ENCODE results near the gene ERCC6L. TPM values are rescaled to one million over a fixed set of nuclear protein-coding genes. Genes with fewer than 3 reads are reported as not detected.

The ERCC6L gene, protein sequence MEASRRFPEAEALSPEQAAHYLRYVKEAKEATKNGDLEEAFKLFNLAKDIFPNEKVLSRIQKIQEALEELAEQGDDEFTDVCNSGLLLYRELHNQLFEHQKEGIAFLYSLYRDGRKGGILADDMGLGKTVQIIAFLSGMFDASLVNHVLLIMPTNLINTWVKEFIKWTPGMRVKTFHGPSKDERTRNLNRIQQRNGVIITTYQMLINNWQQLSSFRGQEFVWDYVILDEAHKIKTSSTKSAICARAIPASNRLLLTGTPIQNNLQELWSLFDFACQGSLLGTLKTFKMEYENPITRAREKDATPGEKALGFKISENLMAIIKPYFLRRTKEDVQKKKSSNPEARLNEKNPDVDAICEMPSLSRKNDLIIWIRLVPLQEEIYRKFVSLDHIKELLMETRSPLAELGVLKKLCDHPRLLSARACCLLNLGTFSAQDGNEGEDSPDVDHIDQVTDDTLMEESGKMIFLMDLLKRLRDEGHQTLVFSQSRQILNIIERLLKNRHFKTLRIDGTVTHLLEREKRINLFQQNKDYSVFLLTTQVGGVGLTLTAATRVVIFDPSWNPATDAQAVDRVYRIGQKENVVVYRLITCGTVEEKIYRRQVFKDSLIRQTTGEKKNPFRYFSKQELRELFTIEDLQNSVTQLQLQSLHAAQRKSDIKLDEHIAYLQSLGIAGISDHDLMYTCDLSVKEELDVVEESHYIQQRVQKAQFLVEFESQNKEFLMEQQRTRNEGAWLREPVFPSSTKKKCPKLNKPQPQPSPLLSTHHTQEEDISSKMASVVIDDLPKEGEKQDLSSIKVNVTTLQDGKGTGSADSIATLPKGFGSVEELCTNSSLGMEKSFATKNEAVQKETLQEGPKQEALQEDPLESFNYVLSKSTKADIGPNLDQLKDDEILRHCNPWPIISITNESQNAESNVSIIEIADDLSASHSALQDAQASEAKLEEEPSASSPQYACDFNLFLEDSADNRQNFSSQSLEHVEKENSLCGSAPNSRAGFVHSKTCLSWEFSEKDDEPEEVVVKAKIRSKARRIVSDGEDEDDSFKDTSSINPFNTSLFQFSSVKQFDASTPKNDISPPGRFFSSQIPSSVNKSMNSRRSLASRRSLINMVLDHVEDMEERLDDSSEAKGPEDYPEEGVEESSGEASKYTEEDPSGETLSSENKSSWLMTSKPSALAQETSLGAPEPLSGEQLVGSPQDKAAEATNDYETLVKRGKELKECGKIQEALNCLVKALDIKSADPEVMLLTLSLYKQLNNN
- 13.0 and 14.6 TPM in 2 replicates for total RNA-seq (2014; rRNA removed)
- percentile 63 among the genes with signal in this experiment for Bru-seq, nascent RNA
- BruChase-seq, experiment 1, labeled RNA remaining after a 6-hour chase = percentile 68 among the genes with signal in this experiment
- BruChase-seq, experiment 2, labeled RNA remaining after a 2-hour chase = percentile 40 among the genes with signal in this experiment
- long read RNA-seq, full-length matches to known transcripts = 4 of 7 reads
- long read RNA-seq, partial matches to known transcripts = 0 of 7 reads
- long read RNA-seq, other reads (novel, unspliced or antisense) = 3 of 7 reads

GRCh38 chrX:72238721-72239475 is at the start of gene ERCC6L:
TSS of gene ERCC6L (minus strand) at chrX:72239027. CDS start at chrX:72238911, 116 bp downstream.
- H3K4me3 ChIP-seq (ENCODE audit: low read length) = peak within 1 kb of the TSS; percentile 95
- peak within 1 kb of the TSS; percentile 86 for H3K9ac ChIP-seq (ENCODE audit: low read length)
- H4K20me1 ChIP-seq (ENCODE audit: low read length) = no peaks in the 10 kb centered on the region
- H3K4me1 ChIP-seq (ENCODE audit: insufficient read depth, low read length) = peaks cover 35% of the 10 kb centered on the region
- peaks cover 38% of the 10 kb centered on the region for H3K79me2 ChIP-seq (ENCODE audit: low read length)
- peak within 1 kb of the TSS; percentile 83 for H2AFZ ChIP-seq (ENCODE audit: low read length)
- H3F3A ChIP-seq (ENCODE audit: low read length, unreplicated experiment) = no peaks in the 10 kb centered on the region
- ChIA-PET CTCF (interaction anchor here (0.5 kb wide), 1 partner anchor 172 kb away, joined by 6 read pairs; no protein-coding TSS in a partner anchor), POLR2A (ENCODE audit: unreplicated experiment) (interaction anchor here (0.6 to 1.0 kb wide), 3 partner anchors 37 to 209 kb away, joined by 3 to 4 read pairs (median 3); partner anchors contain the start of gene PIN4)
- ATAC-seq (peak; percentile 89), DNase-seq (peak; percentile 92)
- BruUV-seq (replicated peaks) = no TSS peak
- no peaks in the 10 kb centered on the region for H3K27me3 ChIP-seq (ENCODE audit: low read length)
- TF ChIP-seq EZH2phosphoT487 (IDR thresholded peaks at IDR 0.05; ENCODE audit: borderline replicate concordance, low read length) (no peak), EZH2 (IDR thresholded peaks at IDR 0.05; ENCODE audit: low read length, unreplicated experiment) (no peak)
- TF ChIP-seq, protein P1, sequence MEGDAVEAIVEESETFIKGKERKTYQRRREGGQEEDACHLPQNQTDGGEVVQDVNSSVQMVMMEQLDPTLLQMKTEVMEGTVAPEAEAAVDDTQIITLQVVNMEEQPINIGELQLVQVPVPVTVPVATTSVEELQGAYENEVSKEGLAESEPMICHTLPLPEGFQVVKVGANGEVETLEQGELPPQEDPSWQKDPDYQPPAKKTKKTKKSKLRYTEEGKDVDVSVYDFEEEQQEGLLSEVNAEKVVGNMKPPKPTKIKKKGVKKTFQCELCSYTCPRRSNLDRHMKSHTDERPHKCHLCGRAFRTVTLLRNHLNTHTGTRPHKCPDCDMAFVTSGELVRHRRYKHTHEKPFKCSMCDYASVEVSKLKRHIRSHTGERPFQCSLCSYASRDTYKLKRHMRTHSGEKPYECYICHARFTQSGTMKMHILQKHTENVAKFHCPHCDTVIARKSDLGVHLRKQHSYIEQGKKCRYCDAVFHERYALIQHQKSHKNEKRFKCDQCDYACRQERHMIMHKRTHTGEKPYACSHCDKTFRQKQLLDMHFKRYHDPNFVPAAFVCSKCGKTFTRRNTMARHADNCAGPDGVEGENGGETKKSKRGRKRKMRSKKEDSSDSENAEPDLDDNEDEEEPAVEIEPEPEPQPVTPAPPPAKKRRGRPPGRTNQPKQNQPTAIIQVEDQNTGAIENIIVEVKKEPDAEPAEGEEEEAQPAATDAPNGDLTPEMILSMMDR (conservative IDR thresholded peaks at IDR 0.05; ENCODE audit: low read depth, low read length) = no peak
- intact Hi-C loops (cut with micrococcal nuclease) = loop anchor here (5.0 to 10.0 kb wide), 3 partner anchors 37 to 54 kb away; partner anchors contain the start of genes PIN4 and RPS4X
- 0 out of 2 replicates have a peak, but pooled peaks cover 7% of the 10 kb centered on the region for H3K36me3 ChIP-seq (ENCODE audit: low read depth, low read length)
- peak within 1 kb of the TSS; percentile 77 for H3K27ac ChIP-seq (ENCODE audit: low read length)
- H3K9me3 ChIP-seq (ENCODE audit: low read length) = no peaks in the 10 kb centered on the region
- H3K4me2 ChIP-seq (ENCODE audit: low read length) = peak within 1 kb of the TSS; percentile 94
- H3K9me2 ChIP-seq (replicated peaks; ENCODE audit: low read length) = no peaks in the 10 kb centered on the region

DNA sequence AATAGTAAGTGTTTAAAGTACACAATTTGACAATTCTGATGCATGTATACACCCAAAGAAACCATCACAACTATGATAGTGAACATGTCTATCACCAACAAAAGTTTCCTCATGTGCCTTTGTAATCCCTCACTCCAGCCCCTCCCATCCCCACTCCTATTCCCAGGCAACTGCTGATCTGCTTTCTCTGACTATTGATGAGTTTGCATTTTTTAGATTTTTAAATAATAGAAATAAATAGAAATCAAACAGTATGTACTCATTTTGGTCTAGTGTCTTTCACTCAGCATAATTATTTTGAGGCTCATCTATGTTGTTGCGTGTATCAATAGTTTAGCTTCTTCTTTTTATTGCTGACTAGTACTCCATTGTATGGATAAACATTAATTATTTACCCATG is 43.5 kb upstream of the ERCC6L start:
- no TSS peak for BruUV-seq (replicated peaks)
- Histone ChIP-seq H3K9ac (ENCODE audit: low read length) (no peak overlapping the region), H3K4me3 (ENCODE audit: low read length) (no peak overlapping the region), H3K27me3 (ENCODE audit: low read length) (no peaks in the 10 kb centered on the region), H3K4me1 (ENCODE audit: insufficient read depth, low read length) (peaks cover 10% of the 10 kb centered on the region), H3K27ac (ENCODE audit: low read length) (no peak overlapping the region), H3K4me2 (ENCODE audit: low read length) (no peak overlapping the region), H4K20me1 (ENCODE audit: low read length) (no peaks in the 10 kb centered on the region), H3K79me2 (ENCODE audit: low read length) (no peaks in the 10 kb centered on the region), H3K36me3 (ENCODE audit: low read depth, low read length) (no peaks in the 10 kb centered on the region), H3F3A (ENCODE audit: low read length, unreplicated experiment) (no peaks in the 10 kb centered on the region), H3K9me3 (ENCODE audit: low read length) (no peaks in the 10 kb centered on the region), H3K9me2 (replicated peaks; ENCODE audit: low read length) (no peaks in the 10 kb centered on the region), H2AFZ (ENCODE audit: low read length) (no peak overlapping the region)
- CTCF ChIA-PET = no interaction called here
- no peak for TF ChIP-seq EZH2phosphoT487 (IDR thresholded peaks at IDR 0.05; ENCODE audit: borderline replicate concordance, low read length)
- TF ChIP-seq EZH2 (IDR thresholded peaks at IDR 0.05; ENCODE audit: low read length, unreplicated experiment) = no peak
- TF ChIP-seq, protein P1 (conservative IDR thresholded peaks at IDR 0.05; ENCODE audit: low read depth, low read length) = no peak
- DNase-seq = no peak
- no peak for ATAC-seq
- POLR2A ChIA-PET (ENCODE audit: unreplicated experiment) = no interaction called here
- intact Hi-C loops (cut with micrococcal nuclease) = no loop called here

Measured in PC-3 (cell line).